K562 (cell line): ENCODE results near the gene IGSF23.

Experiments
- ATF3 ChIP-seq, 2 experiments: fragments of 450-650 bp in 1 of 2; sonication (generic) in 1 of 2; formaldehyde crosslinking in 1 of 2; IDR thresholded peaks in 1 of 2; conservative IDR thresholded peaks in 1 of 2; 2 replicates each; pipeline versions ENCODE4 v1.6.1 to v1.8.1; 2016 to 2023; ENCODE audit warnings: mild to moderate bottlenecking in 2 of 2, moderate library complexity in 2 of 2, inconsistent platforms in 1 of 2, missing genetic modification reagents in 1 of 2
- CTCF ChIP-seq, 3 experiments: IDR thresholded peaks in 2 of 3; conservative IDR thresholded peaks in 1 of 3; 2 replicates each; pipeline ENCODE4 v1.5.1; 2011 to 2012; ENCODE audit warnings: low read length in 3 of 3, mild to moderate bottlenecking in 3 of 3, control low read depth in 2 of 3, improper control_type of control experiment in 1 of 3, inconsistent platforms in 1 of 3, low read depth in 1 of 3, mixed read lengths in 1 of 3, moderate library complexity in 1 of 3; ENCODE audit not compliant: insufficient read depth in 2 of 3
- PHF8 ChIP-seq: fragments of 200-600 bp; sonication (generic); IDR thresholded peaks from 2 replicates; pipeline ENCODE4 v1.6.1; 2012; ENCODE audit warnings: mixed run types, mild to moderate bottlenecking, inconsistent platforms, low read length, moderate library complexity, borderline replicate concordance
- POLR2G ChIP-seq: fragments of 200-400 bp; formaldehyde crosslinking; IDR thresholded peaks from 2 replicates; pipeline ENCODE4 v1.6.1; 2017; ENCODE audit warnings: low read depth, mild to moderate bottlenecking, antibody characterized with exemption, low read length, moderate library complexity
- ZNF165 ChIP-seq: fragments of 250-450 bp; sonication (Bioruptor Pico); IDR thresholded peaks from 2 replicates; pipeline ENCODE4 v1.4.0; 2020; ENCODE audit warnings: borderline replicate concordance
- ZNF253 ChIP-seq: fragments of 250-450 bp; sonication (Bioruptor Pico); conservative IDR thresholded peaks from 2 replicates; pipeline ENCODE4 v1.6.1; 2021; ENCODE audit warnings: mild to moderate bottlenecking
- ZNF609 ChIP-seq: sonication (generic); formaldehyde crosslinking; IDR thresholded peaks from 2 replicates; pipeline ENCODE4 v1.8.1; 2023; ENCODE audit warnings: missing genetic modification reagents, mild to moderate bottlenecking, borderline replicate concordance
- ZNF740 ChIP-seq, 3 experiments: fragments of 200-800 bp in 1 of 3; sonication (Bioruptor generic) in 1 of 3; sonication (generic) in 1 of 3; formaldehyde crosslinking in 1 of 3; IDR thresholded peaks; 2 replicates each; pipeline versions ENCODE4 v1.6.1 to v1.8.0; 2016 to 2022; ENCODE audit warnings: mild to moderate bottlenecking in 2 of 3, missing compliant biosample characterization in 2 of 3, missing genetic modification characterization in 2 of 3, missing genetic modification reagents in 1 of 3

GRCh38 chr19:44636439-44637389 is 23.4 kb downstream of the IGSF23 start:
- no peak for TF ChIP-seq CTCF (IDR thresholded peaks at IDR 0.05 in 2 of 3, conservative IDR thresholded peaks at IDR 0.05 in 1 of 3; ENCODE audit: insufficient read depth in 2 of 3, low read depth in 1 of 3, low read length in 3 of 3)
- no peak for TF ChIP-seq ATF3 (IDR thresholded peaks at IDR 0.05)
- no peak for TF ChIP-seq ATF3 (CRISPR knock-in tag; conservative IDR thresholded peaks at IDR 0.05)
- no peak for TF ChIP-seq ZNF165 (CRISPR knock-in tag)
- TF ChIP-seq ZNF253: no peak
- TF ChIP-seq ZNF740 (CRISPR knock-in tag; IDR thresholded peaks at IDR 0.05): no peak
- no peak for TF ChIP-seq ZNF740 (tag; IDR thresholded peaks at IDR 0.05)
- no peak for TF ChIP-seq PHF8
- no peak for TF ChIP-seq POLR2G
- no peak for TF ChIP-seq ZNF609
